ENCODE data around the gene ABCA13. TPM values are rescaled to one million over a fixed set of nuclear protein-coding genes. Genes with fewer than 3 reads are reported as not detected.

Gene ABCA13
- total RNA-seq, 1 donor from 2014 or later: 0.34 TPM

DNA sequence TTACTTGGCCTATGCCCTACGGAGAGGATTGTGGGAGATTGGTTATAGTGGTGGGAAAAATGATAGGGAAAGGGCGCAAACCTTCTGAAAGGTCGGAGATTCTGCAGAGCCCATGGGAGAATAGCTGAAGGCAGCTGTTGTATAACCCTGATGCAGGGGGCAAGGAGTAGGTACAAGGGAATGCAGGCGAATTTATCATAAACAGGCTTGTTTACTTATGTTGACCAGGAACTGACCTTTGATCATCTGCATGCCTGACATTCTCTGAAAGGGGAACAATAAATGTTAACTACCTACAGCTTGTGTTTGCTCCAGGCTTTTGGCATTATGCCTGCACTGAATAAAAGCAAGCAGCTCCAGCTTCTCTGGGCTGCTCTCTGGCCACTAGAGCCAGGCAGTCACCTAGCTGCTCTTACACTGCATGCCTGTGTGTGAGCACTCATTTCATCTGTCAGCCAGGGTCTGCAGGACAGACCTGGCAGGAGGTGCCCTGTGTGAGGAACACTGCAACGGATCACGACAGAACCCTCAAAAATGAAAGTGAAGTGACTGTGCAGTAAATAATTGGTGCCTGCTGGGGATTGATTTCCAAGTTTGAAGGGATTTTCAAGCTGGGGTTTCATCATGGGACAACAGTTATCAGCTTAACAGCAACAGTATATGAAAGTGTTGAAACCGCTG, 31.1 kb upstream of the ABCA13 start:
- Mint-ChIP-seq H3K4me1 (ENCODE audit: low read depth, unreplicated experiment) (no peaks in the 10 kb centered on the region), H3K27me3 (ENCODE audit: low read depth, unreplicated experiment) (no peaks in the 10 kb centered on the region), H3K4me3 (ENCODE audit: unreplicated experiment) (no peak overlapping the region), H3K9me3 (ENCODE audit: unreplicated experiment) (peaks cover 12% of the 10 kb centered on the region), H3K27ac (ENCODE audit: unreplicated experiment) (no peak overlapping the region), H3K36me3 (ENCODE audit: low read depth, unreplicated experiment) (no peaks in the 10 kb centered on the region)
- Histone ChIP-seq H3K27me3 (ENCODE audit: insufficient read depth, low read length) (no peaks in the 10 kb centered on the region), H3K36me3 (ENCODE audit: insufficient read depth, low read length) (no peaks in the 10 kb centered on the region), H4K20me1 (ENCODE audit: insufficient read depth, low read length) (no peaks in the 10 kb centered on the region), H3K9me3 (ENCODE audit: insufficient read depth, low read depth, low read length) (no peaks in the 10 kb centered on the region), H3K79me2 (ENCODE audit: insufficient read depth, low read length) (no peaks in the 10 kb centered on the region), H3K9ac (ENCODE audit: low read length) (no peak overlapping the region), H2AFZ (ENCODE audit: low read depth, low read length) (no peak overlapping the region), H3K4me1 (ENCODE audit: insufficient read depth, low read length) (no peaks in the 10 kb centered on the region), H3K4me2 (ENCODE audit: low read length) (no peak overlapping the region), H3K4me3 (ENCODE audit: insufficient read depth, low read depth, low read length) (no peak overlapping the region), H3K27ac (ENCODE audit: low read depth, low read length) (no peak overlapping the region)
- no peak for TF ChIP-seq EZH2 (IDR thresholded peaks at IDR 0.05; ENCODE audit: insufficient read depth, low read length)
- TF ChIP-seq, protein P1, sequence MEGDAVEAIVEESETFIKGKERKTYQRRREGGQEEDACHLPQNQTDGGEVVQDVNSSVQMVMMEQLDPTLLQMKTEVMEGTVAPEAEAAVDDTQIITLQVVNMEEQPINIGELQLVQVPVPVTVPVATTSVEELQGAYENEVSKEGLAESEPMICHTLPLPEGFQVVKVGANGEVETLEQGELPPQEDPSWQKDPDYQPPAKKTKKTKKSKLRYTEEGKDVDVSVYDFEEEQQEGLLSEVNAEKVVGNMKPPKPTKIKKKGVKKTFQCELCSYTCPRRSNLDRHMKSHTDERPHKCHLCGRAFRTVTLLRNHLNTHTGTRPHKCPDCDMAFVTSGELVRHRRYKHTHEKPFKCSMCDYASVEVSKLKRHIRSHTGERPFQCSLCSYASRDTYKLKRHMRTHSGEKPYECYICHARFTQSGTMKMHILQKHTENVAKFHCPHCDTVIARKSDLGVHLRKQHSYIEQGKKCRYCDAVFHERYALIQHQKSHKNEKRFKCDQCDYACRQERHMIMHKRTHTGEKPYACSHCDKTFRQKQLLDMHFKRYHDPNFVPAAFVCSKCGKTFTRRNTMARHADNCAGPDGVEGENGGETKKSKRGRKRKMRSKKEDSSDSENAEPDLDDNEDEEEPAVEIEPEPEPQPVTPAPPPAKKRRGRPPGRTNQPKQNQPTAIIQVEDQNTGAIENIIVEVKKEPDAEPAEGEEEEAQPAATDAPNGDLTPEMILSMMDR (IDR thresholded peaks at IDR 0.05; ENCODE audit: insufficient read depth, low read depth, low read length): no peak
- DNase-seq (ENCODE audit: low read depth) (no peak), FAIRE-seq (no peak)

DNA sequence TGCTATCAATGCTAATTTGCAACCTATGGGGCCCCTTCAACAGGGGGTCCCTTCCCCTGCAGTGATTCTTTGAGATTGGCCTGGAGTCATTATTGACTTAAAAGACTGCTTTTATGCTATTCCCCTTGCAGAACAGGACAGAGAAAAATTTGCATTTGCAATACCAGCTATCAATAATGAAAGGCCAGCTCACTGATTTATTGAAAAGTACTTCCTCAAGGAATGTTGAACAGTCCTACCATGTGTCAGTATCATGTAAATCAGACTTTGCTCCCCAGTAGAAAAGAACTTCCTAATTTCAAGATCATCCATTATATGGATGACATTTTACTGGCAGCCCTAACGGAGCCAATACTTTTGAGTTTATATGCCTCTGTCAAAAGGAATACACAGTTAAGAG, 29.7 kb upstream of the ABCA13 start:
- H3K4me3 Mint-ChIP-seq (ENCODE audit: unreplicated experiment): no peak overlapping the region
- Histone ChIP-seq H3K4me3 (ENCODE audit: insufficient read depth, low read depth, low read length) (no peak overlapping the region), H3K36me3 (ENCODE audit: insufficient read depth, low read length) (no peaks in the 10 kb centered on the region), H3K4me2 (ENCODE audit: low read length) (no peak overlapping the region), H3K79me2 (ENCODE audit: insufficient read depth, low read length) (no peaks in the 10 kb centered on the region), H3K27ac (ENCODE audit: low read depth, low read length) (no peak overlapping the region), H3K9me3 (ENCODE audit: insufficient read depth, low read depth, low read length) (no peaks in the 10 kb centered on the region), H3K4me1 (ENCODE audit: insufficient read depth, low read length) (no peaks in the 10 kb centered on the region), H2AFZ (ENCODE audit: low read depth, low read length) (no peak overlapping the region), H4K20me1 (ENCODE audit: insufficient read depth, low read length) (no peaks in the 10 kb centered on the region), H3K9ac (ENCODE audit: low read length) (no peak overlapping the region), H3K27me3 (ENCODE audit: insufficient read depth, low read length) (no peaks in the 10 kb centered on the region)
- FAIRE-seq (no peak), DNase-seq (ENCODE audit: low read depth) (no peak)
- H3K36me3 Mint-ChIP-seq (ENCODE audit: low read depth, unreplicated experiment): no peaks in the 10 kb centered on the region
- H3K9me3 Mint-ChIP-seq (ENCODE audit: unreplicated experiment): peaks cover 12% of the 10 kb centered on the region
- TF ChIP-seq EZH2 (IDR thresholded peaks at IDR 0.05; ENCODE audit: insufficient read depth, low read length): no peak
- TF ChIP-seq, protein P1 (IDR thresholded peaks at IDR 0.05; ENCODE audit: insufficient read depth, low read depth, low read length): no peak
- no peaks in the 10 kb centered on the region for H3K4me1 Mint-ChIP-seq (ENCODE audit: low read depth, unreplicated experiment)
- H3K27me3 Mint-ChIP-seq (ENCODE audit: low read depth, unreplicated experiment): no peaks in the 10 kb centered on the region
- H3K27ac Mint-ChIP-seq (ENCODE audit: unreplicated experiment): no peak overlapping the region

DNA sequence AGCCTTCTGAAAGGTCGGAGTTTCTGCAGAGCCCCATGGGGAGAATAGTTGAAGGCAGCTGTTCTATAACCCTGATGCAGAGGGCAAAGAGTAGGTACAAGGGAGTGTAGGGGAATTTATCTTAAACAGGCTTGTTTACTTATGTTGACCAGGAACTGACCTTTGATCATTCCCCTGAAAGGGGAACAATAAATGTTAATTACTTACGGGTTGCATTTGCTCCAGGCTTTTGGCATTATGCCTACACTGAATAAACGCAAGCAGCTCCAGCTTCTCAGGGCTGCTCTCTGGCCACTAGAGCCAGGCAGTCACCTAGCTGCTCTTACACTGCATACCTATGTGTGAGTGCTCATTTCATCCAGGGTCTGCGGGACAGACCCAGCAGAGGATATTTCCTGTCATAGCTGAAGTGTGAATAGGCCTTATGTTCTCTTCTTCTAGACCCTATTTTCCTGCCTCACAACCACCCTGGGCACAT, 26.9 kb upstream of the ABCA13 start:
- Histone ChIP-seq H3K4me2 (ENCODE audit: low read length) (no peak overlapping the region), H3K4me1 (ENCODE audit: insufficient read depth, low read length) (no peaks in the 10 kb centered on the region), H3K36me3 (ENCODE audit: insufficient read depth, low read length) (no peaks in the 10 kb centered on the region), H4K20me1 (ENCODE audit: insufficient read depth, low read length) (no peaks in the 10 kb centered on the region), H3K27ac (ENCODE audit: low read depth, low read length) (no peak overlapping the region), H3K79me2 (ENCODE audit: insufficient read depth, low read length) (no peaks in the 10 kb centered on the region), H3K9ac (ENCODE audit: low read length) (no peak overlapping the region), H2AFZ (ENCODE audit: low read depth, low read length) (no peak overlapping the region), H3K9me3 (ENCODE audit: insufficient read depth, low read depth, low read length) (no peaks in the 10 kb centered on the region), H3K27me3 (ENCODE audit: insufficient read depth, low read length) (peaks cover 4% of the 10 kb centered on the region), H3K4me3 (ENCODE audit: insufficient read depth, low read depth, low read length) (no peak overlapping the region)
- Mint-ChIP-seq H3K4me3 (ENCODE audit: unreplicated experiment) (no peak overlapping the region), H3K27ac (ENCODE audit: unreplicated experiment) (no peak overlapping the region), H3K27me3 (ENCODE audit: low read depth, unreplicated experiment) (no peaks in the 10 kb centered on the region), H3K4me1 (ENCODE audit: low read depth, unreplicated experiment) (peaks cover 4% of the 10 kb centered on the region), H3K9me3 (ENCODE audit: unreplicated experiment) (peaks cover 9% of the 10 kb centered on the region), H3K36me3 (ENCODE audit: low read depth, unreplicated experiment) (no peaks in the 10 kb centered on the region)
- DNase-seq (ENCODE audit: low read depth) (no peak), FAIRE-seq (no peak)
- TF ChIP-seq, protein P1 (IDR thresholded peaks at IDR 0.05; ENCODE audit: insufficient read depth, low read depth, low read length): no peak
- no peak for TF ChIP-seq EZH2 (IDR thresholded peaks at IDR 0.05; ENCODE audit: insufficient read depth, low read length)
